Left ventricle myocardium inferior (tissue), 1 donor: ENCODE data around the gene SLC22A5. TPM values are rescaled to one million over a fixed set of nuclear protein-coding genes. Genes with fewer than 3 reads are reported as not detected.

Experiments used
- DNase-seq: peaks from one replicate; pipeline ENCODE4 v3.0.0-alpha.2; 2020
- H3K27ac ChIP-seq: fragments of 200-600 bp; replicated peaks from 2 replicates; pipeline ENCODE4 v1.8.0; 2021
- H3K27me3 ChIP-seq: fragments of 200-600 bp; 2 replicates; pipeline ENCODE4 v1.8.0; 2021; ENCODE audit warnings: low read depth
- H3K36me3 ChIP-seq: fragments of 200-600 bp; 2 replicates; pipeline ENCODE4 v1.8.0; 2021
- H3K4me1 ChIP-seq: fragments of 200-600 bp; 2 replicates; pipeline ENCODE4 v1.8.0; 2021
- H3K4me3 ChIP-seq: fragments of 200-600 bp; 2 replicates; pipeline ENCODE4 v1.8.0; 2021; ENCODE audit warnings: mild to moderate bottlenecking, moderate library complexity
- H3K9me3 ChIP-seq: fragments of 200-600 bp; replicated peaks from 2 replicates; pipeline ENCODE4 v1.8.0; 2021
- intact Hi-C: fragments of 100-400 bp; cut with micrococcal nuclease; formaldehyde crosslinking; loops from one replicate; pipeline ENCODE4 v1.11.0; 2022
- total RNA-seq: library from RNA; stranded (reverse); fragmentation: NEBNext Ultra II Directional; extraction: Animal tissue kit (Norgen Biotek cat#: 25700); gene quantifications from one replicate; pipeline ENCODE4 v1.2.1, GENCODE V29; 2021
- TF ChIP-seq, protein P1 (sequence below): fragments of 200-600 bp; IDR thresholded peaks from 2 replicates; pipeline ENCODE4 v1.8.0; 2021; ENCODE audit warnings: antibody characterized with exemption, mild to moderate bottlenecking, borderline replicate concordance
- donor health status: DM: no; HTN: yes; CAD: no; lungs with severe emphysema.

Gene SLC22A5
- total RNA-seq, 1 donor from 2014 or later = 20.8 TPM

- H3K27ac ChIP-seq = peak overlapping the region; percentile 99
- intact Hi-C loops = loop anchor here (5.0 kb wide), 1 partner anchor 73 kb away; the partner anchor contains the start of gene IRF1
- TF ChIP-seq, protein P1, sequence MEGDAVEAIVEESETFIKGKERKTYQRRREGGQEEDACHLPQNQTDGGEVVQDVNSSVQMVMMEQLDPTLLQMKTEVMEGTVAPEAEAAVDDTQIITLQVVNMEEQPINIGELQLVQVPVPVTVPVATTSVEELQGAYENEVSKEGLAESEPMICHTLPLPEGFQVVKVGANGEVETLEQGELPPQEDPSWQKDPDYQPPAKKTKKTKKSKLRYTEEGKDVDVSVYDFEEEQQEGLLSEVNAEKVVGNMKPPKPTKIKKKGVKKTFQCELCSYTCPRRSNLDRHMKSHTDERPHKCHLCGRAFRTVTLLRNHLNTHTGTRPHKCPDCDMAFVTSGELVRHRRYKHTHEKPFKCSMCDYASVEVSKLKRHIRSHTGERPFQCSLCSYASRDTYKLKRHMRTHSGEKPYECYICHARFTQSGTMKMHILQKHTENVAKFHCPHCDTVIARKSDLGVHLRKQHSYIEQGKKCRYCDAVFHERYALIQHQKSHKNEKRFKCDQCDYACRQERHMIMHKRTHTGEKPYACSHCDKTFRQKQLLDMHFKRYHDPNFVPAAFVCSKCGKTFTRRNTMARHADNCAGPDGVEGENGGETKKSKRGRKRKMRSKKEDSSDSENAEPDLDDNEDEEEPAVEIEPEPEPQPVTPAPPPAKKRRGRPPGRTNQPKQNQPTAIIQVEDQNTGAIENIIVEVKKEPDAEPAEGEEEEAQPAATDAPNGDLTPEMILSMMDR = peak; percentile 90
- peak; percentile 65 for DNase-seq
- H3K4me3 ChIP-seq = no peak overlapping the region
- H3K36me3 ChIP-seq = peaks cover 9% of the 10 kb centered on the region
- H3K27me3 ChIP-seq = no peaks in the 10 kb centered on the region
- no peaks in the 10 kb centered on the region for H3K9me3 ChIP-seq
- H3K4me1 ChIP-seq = peaks cover 100% of the 10 kb centered on the region
These were observed 50.3 kb downstream of the SLC22A5 start for GRCh38 chr5:132419502-132420468.

- Histone ChIP-seq H3K27ac (peak overlapping the region; percentile 99), H3K9me3 (no peaks in the 10 kb centered on the region), H3K27me3 (no peaks in the 10 kb centered on the region), H3K4me3 (peak overlapping the region; percentile 20), H3K4me1 (peaks cover 100% of the 10 kb centered on the region), H3K36me3 (peaks cover 9% of the 10 kb centered on the region)
- intact Hi-C loops = no loop called here
- no peak for DNase-seq
- TF ChIP-seq, protein P1 = no peak
These were observed 51.3 kb downstream of the SLC22A5 start for GRCh38 chr5:132420706-132421272.

GRCh38 chr5:132421462-132421861 lies 52.0 kb downstream of the SLC22A5 start:
- Histone ChIP-seq H3K9me3 (no peaks in the 10 kb centered on the region), H3K36me3 (peaks cover 9% of the 10 kb centered on the region), H3K27me3 (no peaks in the 10 kb centered on the region), H3K27ac (peak overlapping the region; percentile 99), H3K4me1 (peaks cover 100% of the 10 kb centered on the region), H3K4me3 (no peak overlapping the region)
- DNase-seq = no peak
- TF ChIP-seq, protein P1 = no peak
- intact Hi-C loops = no loop called here

- Histone ChIP-seq H3K9me3 (no peaks in the 10 kb centered on the region), H3K4me3 (peak overlapping the region; percentile 10), H3K27me3 (no peaks in the 10 kb centered on the region), H3K27ac (peak overlapping the region; percentile 99), H3K36me3 (peaks cover 9% of the 10 kb centered on the region), H3K4me1 (peaks cover 100% of the 10 kb centered on the region)
- intact Hi-C loops = no loop called here
- TF ChIP-seq, protein P1 = no peak
- DNase-seq = peak; percentile 65
These were observed 53.4 kb downstream of the SLC22A5 start for GRCh38 chr5:132422720-132423437.

DNA sequence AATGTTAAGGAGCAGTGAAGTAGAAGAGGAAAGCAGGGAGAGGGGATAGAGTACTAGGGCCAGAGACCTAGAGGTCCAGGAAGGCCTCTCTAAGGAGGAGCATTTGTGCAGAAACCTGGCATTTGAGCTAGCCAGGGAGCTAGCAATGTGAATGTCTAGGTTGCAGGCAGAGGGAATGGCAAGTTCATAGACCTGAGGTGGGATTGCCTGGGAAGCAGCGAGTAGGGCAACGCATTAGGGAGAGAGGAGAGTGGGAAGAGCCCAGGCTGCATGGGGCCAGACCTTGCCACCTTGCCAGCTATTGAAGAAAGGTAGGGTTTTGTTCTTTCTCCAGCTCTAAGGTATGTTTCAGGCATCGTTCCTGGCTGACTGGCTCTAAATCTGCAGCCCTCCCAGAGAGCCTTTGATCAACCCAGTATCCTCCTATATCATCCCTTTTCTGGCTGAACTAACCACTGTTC lies 54.0 kb downstream of the SLC22A5 start:
- H3K4me1 ChIP-seq = peaks cover 100% of the 10 kb centered on the region
- H3K27me3 ChIP-seq = no peaks in the 10 kb centered on the region
- H3K36me3 ChIP-seq = peaks cover 5% of the 10 kb centered on the region
- intact Hi-C loops = no loop called here
- H3K9me3 ChIP-seq = no peaks in the 10 kb centered on the region
- TF ChIP-seq, protein P1 = no peak
- peak overlapping the region; percentile 99 for H3K27ac ChIP-seq
- peak overlapping the region; percentile 10 for H3K4me3 ChIP-seq
- no peak for DNase-seq
